ENCODE results near the gene MMS22L. TPM values are rescaled to one million over a fixed set of nuclear protein-coding genes. Genes with fewer than 3 reads are reported as not detected.

Gene MMS22L
- 7.5 to 14.2 TPM (median 7.6 TPM) in 3 replicates for total RNA-seq
- long read RNA-seq, partial matches to known transcripts: 0 of 6 reads
- long read RNA-seq, other reads (novel, unspliced or antisense): 6 of 6 reads

- TF ChIP-seq, protein P1, sequence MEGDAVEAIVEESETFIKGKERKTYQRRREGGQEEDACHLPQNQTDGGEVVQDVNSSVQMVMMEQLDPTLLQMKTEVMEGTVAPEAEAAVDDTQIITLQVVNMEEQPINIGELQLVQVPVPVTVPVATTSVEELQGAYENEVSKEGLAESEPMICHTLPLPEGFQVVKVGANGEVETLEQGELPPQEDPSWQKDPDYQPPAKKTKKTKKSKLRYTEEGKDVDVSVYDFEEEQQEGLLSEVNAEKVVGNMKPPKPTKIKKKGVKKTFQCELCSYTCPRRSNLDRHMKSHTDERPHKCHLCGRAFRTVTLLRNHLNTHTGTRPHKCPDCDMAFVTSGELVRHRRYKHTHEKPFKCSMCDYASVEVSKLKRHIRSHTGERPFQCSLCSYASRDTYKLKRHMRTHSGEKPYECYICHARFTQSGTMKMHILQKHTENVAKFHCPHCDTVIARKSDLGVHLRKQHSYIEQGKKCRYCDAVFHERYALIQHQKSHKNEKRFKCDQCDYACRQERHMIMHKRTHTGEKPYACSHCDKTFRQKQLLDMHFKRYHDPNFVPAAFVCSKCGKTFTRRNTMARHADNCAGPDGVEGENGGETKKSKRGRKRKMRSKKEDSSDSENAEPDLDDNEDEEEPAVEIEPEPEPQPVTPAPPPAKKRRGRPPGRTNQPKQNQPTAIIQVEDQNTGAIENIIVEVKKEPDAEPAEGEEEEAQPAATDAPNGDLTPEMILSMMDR (IDR thresholded peaks at IDR 0.05): peak; percentile 33
- DNase-seq (ENCODE audit: low spot score): peak; percentile 96
- no peaks in the 10 kb centered on the region for H3K36me3 Mint-ChIP-seq (ENCODE audit: low read depth)
- H3K27me3 Mint-ChIP-seq (ENCODE audit: low read depth): no peaks in the 10 kb centered on the region
- H3K9me3 Mint-ChIP-seq (ENCODE audit: low read depth): no peaks in the 10 kb centered on the region
- H3K4me1 Mint-ChIP-seq (ENCODE audit: low read depth): peaks cover 14% of the 10 kb centered on the region
- H3K4me3 Mint-ChIP-seq (ENCODE audit: unreplicated experiment): peak within 1 kb of the TSS; percentile 95
- peak within 1 kb of the TSS; percentile 92 for H3K27ac Mint-ChIP-seq (ENCODE audit: unreplicated experiment)
These were observed at the start of gene MMS22L for GRCh38 chr6:97282726-97283617. Gene MMS22L, minus strand, starts transcription at chr6:97283216. Its CDS starts 739 bp downstream, at chr6:97282477.

- Mint-ChIP-seq H3K4me3 (ENCODE audit: unreplicated experiment) (no peak overlapping the region), H3K4me1 (ENCODE audit: low read depth) (no peaks in the 10 kb centered on the region), H3K9me3 (ENCODE audit: low read depth) (no peaks in the 10 kb centered on the region), H3K36me3 (ENCODE audit: low read depth) (no peaks in the 10 kb centered on the region), H3K27me3 (ENCODE audit: low read depth) (peaks cover 1% of the 10 kb centered on the region), H3K27ac (ENCODE audit: unreplicated experiment) (no peak overlapping the region)
- no peak for DNase-seq (ENCODE audit: low spot score)
- TF ChIP-seq, protein P1 (IDR thresholded peaks at IDR 0.05): no peak
These were observed 39.8 kb upstream of the MMS22L start for GRCh38 chr6:97322811-97323210.

- Mint-ChIP-seq H3K4me3 (ENCODE audit: unreplicated experiment) (no peak overlapping the region), H3K36me3 (ENCODE audit: low read depth) (no peaks in the 10 kb centered on the region), H3K4me1 (ENCODE audit: low read depth) (no peaks in the 10 kb centered on the region), H3K9me3 (ENCODE audit: low read depth) (no peaks in the 10 kb centered on the region), H3K27ac (ENCODE audit: unreplicated experiment) (no peak overlapping the region), H3K27me3 (ENCODE audit: low read depth) (peaks cover 1% of the 10 kb centered on the region)
- no peak for DNase-seq (ENCODE audit: low spot score)
- TF ChIP-seq, protein P1 (IDR thresholded peaks at IDR 0.05): no peak
These were observed 39.2 kb upstream of the MMS22L start for GRCh38 chr6:97322226-97322625.

GRCh38 chr6:97316978-97317377 lies 34.0 kb upstream of the MMS22L start:
- Mint-ChIP-seq H3K9me3 (ENCODE audit: low read depth) (no peaks in the 10 kb centered on the region), H3K36me3 (ENCODE audit: low read depth) (no peaks in the 10 kb centered on the region), H3K27me3 (ENCODE audit: low read depth) (peaks cover 3% of the 10 kb centered on the region), H3K4me3 (ENCODE audit: unreplicated experiment) (no peak overlapping the region), H3K4me1 (ENCODE audit: low read depth) (no peaks in the 10 kb centered on the region), H3K27ac (ENCODE audit: unreplicated experiment) (no peak overlapping the region)
- no peak for DNase-seq (ENCODE audit: low spot score)
- TF ChIP-seq, protein P1 (IDR thresholded peaks at IDR 0.05): no peak

DNA sequence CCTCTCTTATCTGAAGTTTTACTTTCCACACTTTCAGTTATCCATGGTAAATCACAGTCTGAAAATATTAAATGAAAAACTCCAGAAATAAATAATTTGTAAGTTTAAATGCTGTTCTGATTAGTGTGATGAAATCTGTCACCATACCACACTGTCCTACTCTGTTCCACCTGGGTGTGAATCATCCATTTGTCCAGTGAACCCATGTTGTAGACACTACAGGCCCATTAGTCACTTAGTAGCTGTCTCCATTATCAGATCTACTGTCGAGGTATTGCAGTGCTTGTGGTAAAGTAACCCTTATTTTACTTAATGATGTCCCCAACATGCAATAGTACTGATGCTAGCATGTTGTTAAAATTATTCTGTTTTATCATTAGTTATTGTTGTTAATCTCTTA lies 29.2 kb upstream of the MMS22L start:
- H3K27ac Mint-ChIP-seq (ENCODE audit: unreplicated experiment): no peak overlapping the region
- H3K27me3 Mint-ChIP-seq (ENCODE audit: low read depth): peaks cover 2% of the 10 kb centered on the region
- TF ChIP-seq, protein P1 (IDR thresholded peaks at IDR 0.05): no peak
- H3K4me1 Mint-ChIP-seq (ENCODE audit: low read depth): no peaks in the 10 kb centered on the region
- H3K4me3 Mint-ChIP-seq (ENCODE audit: unreplicated experiment): no peak overlapping the region
- no peak for DNase-seq (ENCODE audit: low spot score)
- H3K36me3 Mint-ChIP-seq (ENCODE audit: low read depth): no peaks in the 10 kb centered on the region
- H3K9me3 Mint-ChIP-seq (ENCODE audit: low read depth): no peaks in the 10 kb centered on the region
